Measurements from ENCODE around the gene AHRR.

Gene AHRR

GRCh38 chr5:417301-418161 is 96.0 kb downstream of the AHRR start:
- DNase-seq = no peak

DNA sequence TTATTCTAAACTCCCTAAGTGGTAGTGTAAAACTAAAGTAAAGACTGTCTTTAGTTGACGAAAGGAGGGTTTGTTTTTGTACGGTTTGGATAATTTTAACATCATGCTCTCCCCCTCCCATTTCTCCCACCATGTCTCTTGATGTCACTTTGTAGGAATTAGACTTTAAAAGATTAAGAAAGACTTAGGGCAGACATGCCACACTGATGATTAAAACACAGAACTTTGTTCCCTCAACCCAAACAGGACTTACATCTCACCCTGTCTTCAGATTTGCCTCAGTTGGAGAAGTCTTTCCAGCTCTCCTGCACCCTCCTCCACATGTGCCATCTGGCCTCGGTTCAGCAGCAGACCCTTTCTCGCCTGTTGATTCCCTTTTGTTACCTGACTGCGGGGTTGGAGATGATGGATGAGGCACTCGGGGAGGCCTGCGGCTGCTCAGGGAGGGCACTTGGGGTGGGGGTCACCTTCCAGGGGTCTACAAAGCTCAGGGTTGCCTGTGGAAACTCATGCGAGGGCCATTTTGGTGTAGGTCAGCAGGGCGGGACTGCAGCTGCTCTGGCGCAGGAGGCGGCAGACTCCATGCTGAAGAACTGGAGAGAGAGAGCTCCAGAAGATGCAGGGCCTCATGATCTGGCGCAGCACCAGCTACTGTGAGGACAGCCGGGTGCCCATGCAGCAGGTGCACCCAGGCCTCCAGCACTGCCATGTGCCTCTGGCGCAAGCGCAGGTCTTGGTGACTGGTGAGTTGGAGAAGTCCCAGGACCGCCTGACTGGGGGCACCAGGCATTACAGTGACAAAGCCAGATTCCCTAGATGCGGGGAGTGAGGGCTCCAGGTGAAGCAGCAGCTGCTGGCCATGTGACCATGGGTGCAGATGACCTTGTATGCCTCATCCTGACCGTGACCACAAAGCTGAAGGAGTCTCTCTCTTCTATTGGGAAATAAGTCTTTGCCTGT is 96.9 kb downstream of the AHRR start:
- no peak for DNase-seq

GRCh38 chr5:419970-420369 is 98.5 kb downstream of the AHRR start:
- DNase-seq = no peak

GRCh38 chr5:420632-421286 is 99.2 kb downstream of the AHRR start:
- no peak for DNase-seq

DNA sequence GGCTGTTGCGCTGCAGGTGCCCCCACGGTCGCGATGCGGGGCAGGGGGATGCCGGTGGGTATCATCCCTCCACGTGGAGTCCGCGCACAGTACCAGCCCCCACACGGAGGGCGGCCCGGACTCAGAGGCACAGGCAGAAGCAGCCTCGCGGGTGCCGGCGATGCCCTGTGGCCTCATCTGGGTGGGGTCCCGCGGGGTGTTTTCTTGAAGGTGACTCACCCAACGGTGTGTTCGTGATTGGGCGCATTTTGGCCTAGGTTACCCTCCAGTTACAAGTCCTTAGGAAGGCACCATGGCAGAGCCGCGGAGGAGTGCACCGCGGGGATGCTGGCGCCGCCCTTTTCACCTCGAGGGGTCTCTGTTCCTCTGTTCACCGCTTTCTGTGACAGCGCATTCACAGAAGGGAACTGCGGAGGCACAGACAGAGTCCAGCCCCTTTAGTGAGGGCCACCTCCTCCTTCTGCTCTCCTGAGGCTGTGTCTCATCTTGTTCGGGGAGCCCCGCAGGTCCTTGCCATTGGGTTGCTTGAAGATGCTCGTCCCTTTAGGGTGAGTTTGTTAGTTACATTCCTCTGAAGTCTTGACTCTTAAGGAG is 99.9 kb downstream of the AHRR start:
- no peak for DNase-seq

GRCh38 chr5:421901-422300 is 100.4 kb downstream of the AHRR start:
- DNase-seq = no peak

DNA sequence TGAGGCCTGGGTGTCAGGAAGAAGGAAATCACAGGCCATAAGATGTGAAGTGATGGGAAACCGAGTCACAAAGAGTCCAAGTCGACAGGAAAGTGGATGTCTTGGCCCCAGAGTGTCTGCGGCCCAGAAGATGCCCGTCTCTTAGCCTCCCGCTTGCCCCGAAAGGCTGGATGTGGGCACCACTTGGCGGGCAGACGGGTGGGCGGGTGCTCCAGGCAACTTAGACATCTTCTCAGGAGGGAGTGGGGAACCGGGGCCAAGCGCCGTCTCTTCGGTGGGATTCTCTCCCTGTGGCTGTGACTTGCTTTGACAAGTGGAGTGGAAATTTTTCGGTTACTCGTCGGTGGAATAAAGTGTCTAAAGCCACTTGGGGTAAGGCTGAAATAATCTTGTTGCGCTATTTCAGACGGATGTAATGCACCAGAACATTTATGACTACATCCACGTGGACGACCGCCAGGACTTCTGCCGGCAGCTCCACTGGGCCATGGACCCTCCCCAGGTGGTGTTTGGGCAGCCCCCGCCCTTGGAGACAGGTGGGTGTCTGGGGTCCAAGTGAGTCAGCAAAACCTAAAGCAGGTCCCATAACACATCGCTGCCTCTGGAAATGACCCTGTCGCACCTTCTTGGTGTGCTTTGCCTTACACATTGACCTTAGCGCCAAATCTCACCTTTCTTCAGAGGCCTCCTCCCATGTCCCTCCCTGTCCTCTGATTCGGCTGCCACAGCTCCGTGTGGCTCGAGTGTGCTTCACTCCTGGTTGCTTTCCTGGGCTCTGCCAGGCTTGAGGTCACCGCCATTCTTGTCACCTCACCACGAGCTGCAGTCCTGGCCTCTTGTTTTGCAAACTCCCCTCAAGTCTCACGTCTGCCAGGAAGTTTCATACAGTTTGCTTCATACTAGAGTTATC is 101.1 kb downstream of the AHRR start:
- DNase-seq = no peak

DNA sequence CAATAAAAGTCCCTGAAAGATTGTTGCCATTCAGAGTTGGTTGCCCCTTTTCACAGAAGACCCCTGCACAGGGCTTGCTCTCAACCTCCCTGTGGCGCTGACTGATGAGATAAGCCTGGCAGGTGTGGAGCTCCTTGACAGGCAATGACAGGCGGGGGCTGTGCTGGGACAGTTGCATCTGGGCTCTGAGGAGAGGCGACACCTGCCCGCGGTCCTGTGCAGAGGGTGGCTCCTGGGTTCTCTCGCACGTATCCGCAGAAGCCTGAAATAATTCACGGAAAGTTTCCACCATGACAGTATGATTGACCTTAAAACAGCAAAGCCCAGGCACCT is 101.7 kb downstream of the AHRR start:
- no peak for DNase-seq

GRCh38 chr5:423626-424261 is 102.2 kb downstream of the AHRR start:
- DNase-seq = no peak

GRCh38 chr5:424301-425110 is 103.0 kb downstream of the AHRR start:
- no peak for DNase-seq

DNA sequence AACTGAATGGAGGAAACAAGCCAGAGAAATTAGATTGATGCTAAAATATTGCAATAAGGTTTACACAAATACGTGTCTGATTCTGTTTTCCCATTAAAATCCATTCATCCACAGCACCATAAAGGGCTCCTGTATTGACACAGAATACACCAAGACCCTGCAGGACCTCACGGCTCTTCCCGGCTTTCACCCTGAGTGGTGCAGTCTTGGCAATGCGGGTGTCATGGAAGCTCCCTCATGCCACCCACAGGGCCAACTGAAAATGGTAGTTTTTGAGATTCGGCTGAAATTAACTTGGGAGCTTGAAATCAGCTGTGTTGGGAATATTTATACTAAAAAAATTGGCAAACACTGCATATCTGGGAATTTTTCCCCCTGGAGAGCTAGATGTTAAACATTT is 104.2 kb downstream of the AHRR start:
- no peak for DNase-seq

DNA sequence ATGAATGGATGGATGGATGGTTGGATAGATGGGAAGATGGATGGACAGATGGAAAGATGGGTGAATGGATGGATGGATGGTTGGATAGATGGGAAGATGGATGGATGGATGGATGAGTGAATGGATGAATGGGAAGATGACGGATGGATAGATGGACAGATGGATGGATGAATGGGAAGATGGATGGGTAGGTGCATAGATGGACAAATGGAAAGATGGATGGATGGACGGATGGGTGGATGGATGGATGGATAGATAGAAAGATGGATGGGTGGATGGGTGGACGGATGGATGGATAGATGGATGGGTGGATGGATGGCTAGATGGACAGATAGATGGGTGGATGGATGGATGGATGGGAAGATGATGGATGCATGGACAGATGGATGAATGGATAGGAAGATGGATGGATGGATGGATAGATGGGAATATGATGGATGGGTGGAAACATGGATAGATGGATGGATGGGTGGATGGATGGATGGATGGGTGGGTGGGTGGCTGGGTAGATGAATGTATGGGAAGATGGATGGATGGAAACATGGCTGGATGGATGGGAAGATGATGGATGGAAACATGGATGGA is 105.0 kb downstream of the AHRR start:
- no peak for DNase-seq

- DNase-seq = no peak
Observed at GRCh38 chr5:427415-428087, 106.0 kb downstream of the AHRR start.

DNA sequence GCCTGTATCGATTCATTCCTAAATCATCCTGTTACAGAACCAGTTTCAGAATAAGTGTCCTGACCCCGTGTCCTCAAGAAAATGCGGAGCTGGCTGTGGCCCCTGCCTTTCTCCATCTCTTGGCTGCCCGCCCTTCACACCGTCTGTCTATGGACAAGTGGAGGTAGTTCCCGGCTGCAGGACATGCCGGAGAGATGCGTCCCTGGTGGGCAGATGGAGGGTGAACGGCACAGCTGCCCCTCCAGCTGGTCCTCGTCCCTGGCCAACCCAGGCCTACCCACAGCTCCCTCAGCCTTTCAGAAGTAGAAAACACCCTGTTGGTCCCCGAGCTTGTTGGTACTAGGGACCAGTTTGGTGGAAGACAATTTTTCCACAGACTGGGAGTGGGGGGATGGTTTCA is 106.7 kb downstream of the AHRR start:
- no peak for DNase-seq

GRCh38 chr5:428754-429452 is 107.4 kb downstream of the AHRR start:
- no peak for DNase-seq

GRCh38 chr5:429453-430188 is 108.1 kb downstream of the AHRR start:
- no peak for DNase-seq

- DNase-seq = no peak
Observed at GRCh38 chr5:430214-430925, 108.9 kb downstream of the AHRR start.
